GM23338 (cell line): ENCODE data around the gene ALG9. TPM values are rescaled to one million over a fixed set of nuclear protein-coding genes. Genes with fewer than 3 reads are reported as not detected.

ENCODE experiments used
- ATAC-seq: fragments of 200-7000 bp; cut with Tn5 transposase; 3 replicates; pipeline ENCODE4 v1.9.1; 2020
- DNase-seq: peaks from one replicate; pipeline ENCODE4 v3.0.0-alpha.2; 2015; ENCODE audit warnings: low spot score
- H2AFZ ChIP-seq: fragments of 200-600 bp; sonication (generic); 2 replicates; pipeline ENCODE4 v1.8.0; 2016; ENCODE audit warnings: antibody characterized with exemption, mild to moderate bottlenecking, moderate library complexity
- H3F3A ChIP-seq: fragments of 200-600 bp; sonication (generic); replicated peaks from 2 replicates; pipeline ENCODE4 v1.8.0; 2017; ENCODE audit warnings: antibody characterized with exemption, mixed run types, low read depth
- H3K27ac ChIP-seq: fragments of 200-600 bp; sonication (generic); 2 replicates; pipeline ENCODE4 v1.6.1; 2016; ENCODE audit warnings: low read depth
- H3K27me3 ChIP-seq: fragments of 200-600 bp; sonication (generic); 2 replicates; pipeline ENCODE4 v1.8.0; 2016; ENCODE audit warnings: mild to moderate bottlenecking, mixed run types, moderate library complexity; ENCODE audit not compliant: insufficient read depth
- H3K36me3 ChIP-seq: fragments of 200-600 bp; sonication (generic); 2 replicates; pipeline ENCODE4 v1.8.0; 2016; ENCODE audit warnings: mild to moderate bottlenecking; ENCODE audit not compliant: insufficient read depth
- H3K4me1 ChIP-seq: fragments of 200-600 bp; sonication (generic); 2 replicates; pipeline ENCODE4 v1.8.0; 2016; ENCODE audit warnings: mild to moderate bottlenecking, moderate library complexity; ENCODE audit not compliant: insufficient read depth
- H3K4me2 ChIP-seq: fragments of 200-600 bp; sonication (generic); 2 replicates; pipeline ENCODE4 v1.7.1; 2017; ENCODE audit warnings: mixed run types
- H3K4me3 ChIP-seq: fragments of 200-600 bp; sonication (generic); 2 replicates; pipeline ENCODE4 v1.6.1; 2016; ENCODE audit warnings: mixed run types
- H3K79me2 ChIP-seq: fragments of 200-600 bp; sonication (generic); replicated peaks from 2 replicates; pipeline ENCODE4 v1.8.0; 2017; ENCODE audit warnings: mild to moderate bottlenecking; ENCODE audit not compliant: insufficient read depth
- H3K9me2 ChIP-seq: fragments of 200-600 bp; sonication (generic); 2 replicates; pipeline ENCODE4 v1.8.0; 2017; ENCODE audit not compliant: insufficient read depth
- H4K20me1 ChIP-seq: fragments of 200-600 bp; sonication (generic); replicated peaks from 2 replicates; pipeline ENCODE4 v1.8.0; 2017; ENCODE audit warnings: mild to moderate bottlenecking; ENCODE audit not compliant: insufficient read depth
- H3K27ac Mint-ChIP-seq: 2 replicates; pipeline ENCODE4 v1.8.0; 2020; ENCODE audit warnings: inconsistent platforms, mild to moderate bottlenecking, moderate library complexity, mixed read lengths
- H3K27me3 Mint-ChIP-seq: 3 replicates; pipeline ENCODE4 v1.8.0; 2022; ENCODE audit warnings: low read depth, mild to moderate bottlenecking, moderate library complexity, mixed read lengths, inconsistent platforms; ENCODE audit not compliant: insufficient read depth, poor library complexity
- H3K36me3 Mint-ChIP-seq: 3 replicates; pipeline ENCODE4 v1.8.0; 2021; ENCODE audit warnings: low read depth, mild to moderate bottlenecking, inconsistent platforms, moderate library complexity, mixed read lengths
- H3K4me1 Mint-ChIP-seq: 3 replicates; pipeline ENCODE4 v1.8.0; 2020; ENCODE audit warnings: mild to moderate bottlenecking, inconsistent platforms, mixed read lengths
- H3K4me3 Mint-ChIP-seq: 3 replicates; pipeline ENCODE4 v1.8.0; 2021; ENCODE audit warnings: moderate library complexity, mild to moderate bottlenecking, inconsistent platforms, mixed read lengths
- H3K9me3 Mint-ChIP-seq: 3 replicates; pipeline ENCODE4 v1.8.0; 2020; ENCODE audit warnings: moderate library complexity, mild to moderate bottlenecking, inconsistent platforms, mixed read lengths
- CREB1 ChIP-seq: fragments of 250-450 bp; sonication (Bioruptor Pico); IDR thresholded peaks from 2 replicates; pipeline ENCODE4 v1.5.0; 2020; ENCODE audit warnings: low read depth, mild to moderate bottlenecking, moderate library complexity
- CTCF ChIP-seq, 2 experiments: fragments of 200-600 bp in 1 of 2; sonication (generic) in 1 of 2; conservative IDR thresholded peaks; 2 replicates each; pipeline versions ENCODE4 v1.5.1 to v1.6.1; 2016 to 2017; ENCODE audit warnings: antibody characterized with exemption in 2 of 2, low read depth in 2 of 2, mild to moderate bottlenecking in 2 of 2, moderate library complexity in 1 of 2
- ETS1 ChIP-seq: IDR thresholded peaks from 2 replicates; pipeline ENCODE4 v1.6.1; 2016; ENCODE audit warnings: antibody characterized with exemption
- EZH2 ChIP-seq: fragments of 200-600 bp; sonication (generic); IDR thresholded peaks from one replicate; pipeline ENCODE4 v1.8.0; 2017; ENCODE audit warnings: antibody characterized with exemption, mild to moderate bottlenecking, low read depth; ENCODE audit not compliant: unreplicated experiment
- EZH2phosphoT487 ChIP-seq: fragments of 200-600 bp; sonication (generic); IDR thresholded peaks from one replicate; pipeline ENCODE4 v1.8.1; 2018; ENCODE audit warnings: antibody characterized with exemption; ENCODE audit not compliant: unreplicated experiment
- JUNB ChIP-seq: IDR thresholded peaks from one replicate; pipeline ENCODE4 v1.6.1; 2016; ENCODE audit warnings: antibody characterized with exemption; ENCODE audit not compliant: unreplicated experiment
- NANOG ChIP-seq: IDR thresholded peaks from 2 replicates; pipeline ENCODE4 v1.6.1; 2016; ENCODE audit warnings: antibody characterized with exemption, borderline replicate concordance
- POLR2AphosphoS5 ChIP-seq: IDR thresholded peaks from 2 replicates; pipeline ENCODE4 v1.6.1; 2016; ENCODE audit warnings: antibody characterized with exemption, low read depth
- REST ChIP-seq: IDR thresholded peaks from one replicate; pipeline ENCODE4 v1.6.1; 2018; ENCODE audit warnings: antibody characterized with exemption; ENCODE audit not compliant: unreplicated experiment
- STAT1 ChIP-seq: IDR thresholded peaks from one replicate; pipeline ENCODE4 v1.6.1; 2016; ENCODE audit warnings: antibody characterized with exemption; ENCODE audit not compliant: unreplicated experiment
- ZNF114 ChIP-seq: fragments of 250-450 bp; sonication (Bioruptor Pico); IDR thresholded peaks from 2 replicates; pipeline ENCODE4 v1.5.0; 2020; ENCODE audit warnings: mild to moderate bottlenecking, moderate library complexity
- ZNF331 ChIP-seq: fragments of 250-450 bp; sonication (Bioruptor Pico); IDR thresholded peaks from 2 replicates; pipeline ENCODE4 v1.5.0; 2020; ENCODE audit warnings: low read depth, mild to moderate bottlenecking, moderate library complexity
- ZNF462 ChIP-seq: fragments of 250-450 bp; sonication (Bioruptor Pico); IDR thresholded peaks from 2 replicates; pipeline ENCODE4 v1.5.0; 2020; ENCODE audit warnings: mild to moderate bottlenecking, moderate library complexity
- polyA plus RNA-seq: library from polyadenylated mRNA; unstranded; fragments of >200 nt; fragmentation: Nextera tagmentation; extraction: Ambion mirVana; gene quantifications from 2 replicates; pipeline ENCODE4 v1.2.1, GENCODE V29; 2016
- total RNA-seq: library from RNA; depleted of rRNA; stranded (reverse); fragments of >200 nt; shearing (Covaris generic); gene quantifications from 2 replicates; pipeline ENCODE4 v1.2.3, GENCODE V29; 2014

Gene ALG9
- total and polyA plus RNA-seq, 2 experiments from 2014 or later, result 25.4 to 31.1 TPM

- H3K4me1 Mint-ChIP-seq, result no peaks in the 10 kb centered on the region
- H3K9me3 Mint-ChIP-seq, result no peaks in the 10 kb centered on the region
- ATAC-seq (no peak), DNase-seq (no peak)
- 0 out of 2 replicates have a peak, but pooled peaks cover 3% of the 10 kb centered on the region for H3F3A ChIP-seq
- H3K27ac Mint-ChIP-seq, result no peak overlapping the region
- H3K36me3 ChIP-seq, result peaks cover 76% of the 10 kb centered on the region
- no peaks in the 10 kb centered on the region for H3K79me2 ChIP-seq
- no peaks in the 10 kb centered on the region for H3K27me3 ChIP-seq
- no peak overlapping the region for H3K4me3 ChIP-seq
- H3K9me2 ChIP-seq, result no peaks in the 10 kb centered on the region
- no peak overlapping the region for H3K4me2 ChIP-seq
- H3K4me3 Mint-ChIP-seq, result no peak overlapping the region
- no peak for TF ChIP-seq STAT1
- no peak for TF ChIP-seq ZNF114 (CRISPR knock-in tag)
- no peak for TF ChIP-seq CREB1
- TF ChIP-seq JUNB, result no peak
- TF ChIP-seq ETS1, result no peak
- TF ChIP-seq REST, result no peak
- no peak for TF ChIP-seq CTCF (conservative IDR thresholded peaks at IDR 0.05; ENCODE audit: low read depth in 2 of 2)
- no peak for TF ChIP-seq EZH2phosphoT487
- TF ChIP-seq ZNF331 (CRISPR knock-in tag), result no peak
- no peak for TF ChIP-seq NANOG
- TF ChIP-seq POLR2AphosphoS5, result no peak
- no peak for TF ChIP-seq ZNF462 (CRISPR knock-in tag)
- TF ChIP-seq EZH2, result no peak
- H3K27ac ChIP-seq, result no peak overlapping the region
- peaks cover 16% of the 10 kb centered on the region; the same call in 1 of the 2 replicates for H4K20me1 ChIP-seq
- peaks cover 87% of the 10 kb centered on the region for H3K36me3 Mint-ChIP-seq
- no peaks in the 10 kb centered on the region for H3K27me3 Mint-ChIP-seq
- H3K4me1 ChIP-seq, result no peaks in the 10 kb centered on the region
- no peak overlapping the region for H2AFZ ChIP-seq
Observed at GRCh38 chr11:111756097-111756496, 115.3 kb downstream of the ALG9 start.
